COR-L47 (cell line): ENCODE data around the gene FMO2.
A peak's percentile ranks its signal among the peaks of the same experiment; 100 is the strongest.

Experiments
- DNase-seq: peaks from one replicate; lab custom pipeline; 2025; lab: John Stamatoyannopoulos, UW

The FMO2 gene

GRCh38 chr1:171174560-171175294, 10.4 kb upstream of the FMO2 start:
- no peak for DNase-seq

- no peak for DNase-seq
These were observed 7.8 kb upstream of the FMO2 start for GRCh38 chr1:171177261-171177660.

GRCh38 chr1:171179318-171180227, 5.5 kb upstream of the FMO2 start:
- no peak for DNase-seq

GRCh38 chr1:171180670-171181069, 4.4 kb upstream of the FMO2 start:
- DNase-seq: no peak

DNA sequence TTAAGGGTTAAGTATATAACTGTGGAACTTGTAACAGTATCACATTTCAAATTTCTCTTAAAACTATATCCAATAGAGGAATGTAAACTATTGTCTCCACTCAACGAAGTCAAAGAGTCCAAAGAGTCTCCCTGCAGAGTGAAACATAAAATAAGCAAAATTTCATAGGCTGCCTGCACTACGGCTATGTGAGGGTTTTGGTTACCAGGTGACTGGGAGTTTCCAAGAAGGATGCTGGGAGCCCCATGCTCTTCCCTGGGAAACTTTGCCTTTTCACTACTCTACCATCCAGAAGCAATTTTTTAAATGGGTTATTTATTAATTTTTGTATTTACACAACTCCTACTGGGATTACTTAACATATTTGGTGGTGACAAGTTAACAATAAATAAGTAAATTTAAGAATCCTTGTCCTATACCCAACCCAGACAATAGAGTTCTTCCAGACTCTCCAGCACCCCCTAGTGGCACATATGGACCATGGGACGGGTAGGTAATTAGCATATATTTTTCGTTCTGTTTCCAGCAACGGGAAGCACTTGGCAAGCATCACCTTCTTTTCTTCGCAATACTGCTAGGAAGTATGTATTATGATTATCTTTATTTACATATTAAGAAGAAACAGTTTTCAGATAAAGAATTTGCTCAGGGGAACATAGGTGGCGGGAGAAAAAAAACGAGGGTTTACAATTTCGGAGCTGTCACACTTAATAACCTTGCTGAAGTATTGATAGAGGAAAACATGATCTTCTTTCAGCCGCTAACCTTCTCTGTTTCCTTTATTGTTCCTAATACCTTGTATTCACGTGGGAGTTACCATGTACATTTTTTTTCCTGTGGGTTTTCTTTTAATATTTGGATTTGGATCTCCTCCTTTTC, 3.5 kb downstream of the FMO2 start:
- peak; percentile 55 for DNase-seq

DNA sequence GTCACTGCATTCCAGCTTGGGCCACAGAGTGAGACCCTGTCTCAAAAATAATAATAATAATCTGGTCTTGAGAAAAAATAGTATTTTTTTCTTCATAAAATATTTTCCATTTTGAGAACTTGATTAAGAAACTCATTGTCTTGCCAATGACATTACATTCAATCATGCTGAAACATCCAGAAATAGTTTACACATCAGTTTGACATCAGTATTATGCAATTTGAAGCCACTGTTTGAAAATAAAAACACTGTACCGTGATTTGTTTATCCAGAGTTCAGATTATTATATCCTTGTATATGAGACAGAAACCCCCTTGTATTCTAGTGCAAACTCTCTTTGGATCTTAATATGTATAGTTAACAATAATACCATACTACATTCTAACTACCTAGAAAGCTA, 6.9 kb downstream of the FMO2 start:
- DNase-seq: no peak

GRCh38 chr1:171195767-171196166, 10.7 kb downstream of the FMO2 start:
- DNase-seq: no peak

- no peak for DNase-seq
These were observed 11.3 kb downstream of the FMO2 start for GRCh38 chr1:171196351-171196750.

DNA sequence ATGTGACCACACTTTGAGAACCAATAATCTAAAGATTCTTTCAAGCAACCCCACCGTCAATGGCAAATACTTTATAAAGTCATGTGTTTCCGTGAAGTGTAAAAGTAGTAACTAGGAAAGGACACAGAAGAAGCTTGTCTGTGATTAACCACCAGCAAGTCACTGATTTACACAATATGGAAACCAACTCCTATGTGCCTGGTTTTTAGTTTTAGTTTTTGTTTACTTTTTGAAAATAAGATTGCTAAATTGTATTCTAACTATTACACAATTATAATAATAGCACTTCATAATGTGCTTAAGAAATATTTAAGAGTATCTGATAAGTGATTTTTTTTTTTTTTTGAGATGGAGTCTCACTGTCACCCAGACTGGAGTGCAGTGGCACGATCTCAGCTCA, 13.0 kb downstream of the FMO2 start:
- DNase-seq: no peak

DNA sequence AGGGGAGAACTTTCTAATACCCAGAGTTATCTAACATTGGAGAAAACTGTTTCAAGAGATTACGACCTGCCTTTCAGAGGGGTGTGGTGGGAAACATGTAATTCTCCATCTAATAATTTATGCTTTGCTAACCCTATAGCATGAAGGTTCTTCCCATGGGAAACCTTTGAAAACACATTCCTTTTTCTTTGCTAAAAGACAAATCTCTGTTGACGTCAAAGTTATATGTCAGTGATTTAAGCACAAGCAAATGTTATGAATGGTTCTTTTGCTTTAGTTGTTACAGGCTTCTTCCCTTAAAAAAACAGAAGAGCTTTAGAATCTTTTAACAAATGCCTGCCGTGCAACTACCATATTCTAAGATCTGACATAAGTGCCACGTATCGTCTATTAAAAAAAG, 19.2 kb downstream of the FMO2 start:
- no peak for DNase-seq

DNA sequence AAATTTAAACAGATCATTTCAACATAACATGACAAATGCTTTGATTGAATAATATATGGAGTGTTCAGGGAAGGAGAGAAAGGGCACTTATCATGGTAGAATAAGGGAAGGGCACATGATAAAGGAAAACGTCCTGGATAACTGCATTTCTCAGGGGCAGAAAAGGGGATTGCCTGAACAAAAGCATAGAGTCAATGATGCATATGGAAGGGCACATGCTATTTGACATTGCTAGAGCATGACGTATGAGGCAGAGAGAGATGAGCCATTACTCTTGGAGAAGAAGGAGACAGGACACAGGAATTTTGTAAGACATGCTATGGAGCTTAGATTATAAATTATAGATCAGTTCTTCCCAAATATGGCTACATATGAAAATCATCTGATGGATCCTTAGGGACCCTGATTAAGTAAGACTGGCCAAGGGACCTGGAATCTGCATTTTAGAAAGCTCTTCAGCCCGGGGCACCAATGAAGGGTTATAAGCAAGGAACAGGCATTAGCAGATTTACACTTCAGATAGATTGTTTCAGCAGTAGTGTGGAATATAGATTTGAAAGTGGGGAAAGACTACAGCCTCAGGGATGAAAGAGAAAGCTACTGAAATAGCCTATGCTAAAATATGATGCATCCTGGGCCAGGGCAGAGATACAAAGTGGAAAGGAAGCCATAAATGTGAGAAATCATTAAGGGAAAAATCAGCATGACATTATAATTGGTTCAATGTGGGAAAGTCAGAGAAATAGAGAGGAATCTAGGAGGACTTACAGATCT, 21.3 kb downstream of the FMO2 start:
- DNase-seq: no peak

DNA sequence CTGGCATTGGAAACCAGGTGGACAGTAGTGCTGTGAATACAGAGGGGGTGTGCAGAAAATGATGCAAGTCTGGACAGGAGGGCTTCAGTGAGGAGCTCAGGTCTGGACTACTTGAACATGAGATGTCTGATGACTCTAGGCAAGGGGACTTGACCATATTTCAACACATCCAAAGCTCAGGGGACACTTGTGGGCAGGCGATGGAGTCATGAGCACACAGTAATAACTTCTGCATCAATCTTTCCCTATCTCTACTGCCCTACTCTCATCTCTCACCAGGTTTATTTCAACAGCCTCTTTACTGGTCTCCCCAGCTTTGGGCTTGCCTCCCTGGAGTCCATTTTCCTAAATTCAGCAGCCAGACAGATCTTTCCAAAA, 21.9 kb downstream of the FMO2 start:
- no peak for DNase-seq

DNA sequence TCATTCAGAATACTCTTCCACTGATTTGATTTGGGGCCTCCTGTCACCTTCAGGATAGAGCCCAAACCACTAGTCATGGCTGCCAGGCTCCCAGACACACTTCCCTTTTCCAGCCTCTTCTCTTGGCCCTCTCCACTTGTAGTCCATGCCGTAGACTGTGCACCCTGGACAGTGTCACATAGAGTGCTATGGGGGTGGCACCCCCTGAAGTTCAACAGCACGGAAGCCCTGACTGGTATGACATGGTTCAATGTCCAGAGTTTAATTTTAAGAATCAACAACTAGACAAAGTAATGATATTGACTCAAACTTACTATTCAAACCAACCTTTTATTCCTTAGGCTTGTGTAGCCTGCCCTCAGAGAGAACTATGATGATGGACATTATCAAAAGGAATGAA, 22.3 kb downstream of the FMO2 start:
- no peak for DNase-seq

DNA sequence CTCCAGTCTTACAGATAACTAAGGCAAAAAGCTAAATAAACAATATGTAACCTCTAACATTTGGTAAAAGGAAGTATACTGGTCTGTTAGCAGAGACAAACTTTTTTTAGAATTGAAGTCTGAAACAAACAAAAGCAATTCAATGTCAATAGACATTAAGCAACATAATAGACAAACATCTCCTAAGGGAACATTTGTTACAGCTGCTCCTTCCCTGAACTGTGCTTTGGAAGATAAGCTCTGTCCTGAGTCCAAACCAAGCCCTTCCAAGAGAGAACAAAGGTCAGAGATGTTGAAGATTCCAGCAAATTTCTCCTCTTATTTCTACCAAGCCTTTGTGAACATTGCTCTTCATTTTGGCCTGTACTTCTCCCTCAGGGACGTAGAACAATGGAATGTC, 25.3 kb downstream of the FMO2 start:
- no peak for DNase-seq

GRCh38 chr1:171212607-171213351, 27.7 kb downstream of the FMO2 start:
- no peak for DNase-seq

GRCh38 chr1:171213559-171214454, 28.7 kb downstream of the FMO2 start:
- DNase-seq: no peak

DNA sequence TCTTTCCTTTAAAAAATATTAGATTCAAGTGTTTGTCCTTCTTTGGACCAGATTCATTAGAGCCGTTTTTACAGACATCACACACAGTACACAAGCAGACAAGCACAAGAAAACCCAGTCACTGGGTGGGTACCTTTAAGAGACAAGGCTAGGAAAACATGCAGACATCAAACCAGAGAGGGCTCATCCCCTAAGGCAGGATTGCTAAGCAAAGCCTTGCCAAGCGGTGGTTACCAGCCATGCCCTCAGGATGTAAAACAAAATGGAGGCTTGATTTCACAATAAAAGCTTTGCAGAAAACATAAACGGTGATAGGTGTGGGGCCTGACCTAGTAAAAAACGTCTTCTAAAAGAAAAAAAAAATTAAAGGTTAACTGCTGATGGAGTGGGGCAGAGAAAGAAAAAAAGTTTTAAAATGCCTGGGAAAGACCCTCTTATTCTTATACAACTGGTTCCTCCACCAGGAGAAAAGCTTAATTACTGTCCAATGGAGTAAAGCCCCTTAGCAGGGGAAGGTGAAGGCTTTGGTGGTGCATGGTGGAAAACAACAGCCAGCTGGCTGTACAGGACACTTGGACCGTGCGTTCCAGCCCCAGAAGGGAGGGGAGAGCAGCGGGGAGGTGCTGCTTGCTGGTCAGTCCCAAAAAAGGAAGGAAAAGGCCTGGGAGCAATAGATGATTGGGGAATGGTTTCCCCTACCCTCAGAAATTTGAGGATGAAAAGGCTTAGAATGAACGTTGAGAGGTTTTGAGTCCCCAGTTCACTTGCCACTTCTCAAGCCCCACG, 32.8 kb downstream of the FMO2 start:
- no peak for DNase-seq

- no peak for DNase-seq
These were observed 33.6 kb downstream of the FMO2 start for GRCh38 chr1:171218661-171219060.
